Measurements from ENCODE around the gene TMEM174.

TMEM174 gene

GRCh38 chr5:73151766-73152410, 21.1 kb upstream of the TMEM174 start:
- TF ChIP-seq, protein P1, sequence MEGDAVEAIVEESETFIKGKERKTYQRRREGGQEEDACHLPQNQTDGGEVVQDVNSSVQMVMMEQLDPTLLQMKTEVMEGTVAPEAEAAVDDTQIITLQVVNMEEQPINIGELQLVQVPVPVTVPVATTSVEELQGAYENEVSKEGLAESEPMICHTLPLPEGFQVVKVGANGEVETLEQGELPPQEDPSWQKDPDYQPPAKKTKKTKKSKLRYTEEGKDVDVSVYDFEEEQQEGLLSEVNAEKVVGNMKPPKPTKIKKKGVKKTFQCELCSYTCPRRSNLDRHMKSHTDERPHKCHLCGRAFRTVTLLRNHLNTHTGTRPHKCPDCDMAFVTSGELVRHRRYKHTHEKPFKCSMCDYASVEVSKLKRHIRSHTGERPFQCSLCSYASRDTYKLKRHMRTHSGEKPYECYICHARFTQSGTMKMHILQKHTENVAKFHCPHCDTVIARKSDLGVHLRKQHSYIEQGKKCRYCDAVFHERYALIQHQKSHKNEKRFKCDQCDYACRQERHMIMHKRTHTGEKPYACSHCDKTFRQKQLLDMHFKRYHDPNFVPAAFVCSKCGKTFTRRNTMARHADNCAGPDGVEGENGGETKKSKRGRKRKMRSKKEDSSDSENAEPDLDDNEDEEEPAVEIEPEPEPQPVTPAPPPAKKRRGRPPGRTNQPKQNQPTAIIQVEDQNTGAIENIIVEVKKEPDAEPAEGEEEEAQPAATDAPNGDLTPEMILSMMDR (IDR thresholded peaks at IDR 0.05; ENCODE audit: control insufficient read depth, extremely low read depth, insufficient read depth): no peak

GRCh38 chr5:73152411-73153388, 20.3 kb upstream of the TMEM174 start:
- peak; percentile 28 for DNase-seq (ENCODE audit: low read depth)
- TF ChIP-seq, protein P1 (IDR thresholded peaks at IDR 0.05; ENCODE audit: control insufficient read depth, extremely low read depth, insufficient read depth): peak; percentile 37
- no peak overlapping the region for H3K4me3 ChIP-seq (ENCODE audit: low read depth, low read length)

More at GRCh38 chr5:73151766-73152410, 21.1 kb upstream of the TMEM174 start:
- no peak for DNase-seq (ENCODE audit: low read depth)
- no peak overlapping the region for H3K4me3 ChIP-seq (ENCODE audit: low read depth, low read length)

- no peak for DNase-seq (ENCODE audit: low read depth)
- TF ChIP-seq, protein P1 (IDR thresholded peaks at IDR 0.05; ENCODE audit: control insufficient read depth, extremely low read depth, insufficient read depth): no peak
Observed at GRCh38 chr5:73153513-73153912, 19.5 kb upstream of the TMEM174 start.

GRCh38 chr5:73154208-73155006, 18.6 kb upstream of the TMEM174 start:
- TF ChIP-seq, protein P1 (IDR thresholded peaks at IDR 0.05; ENCODE audit: control insufficient read depth, extremely low read depth, insufficient read depth): no peak
- H3K4me3 ChIP-seq (ENCODE audit: low read depth, low read length): no peak overlapping the region
- no peak for DNase-seq (ENCODE audit: low read depth)

More at GRCh38 chr5:73153513-73153912, 19.5 kb upstream of the TMEM174 start:
- H3K4me3 ChIP-seq (ENCODE audit: low read depth, low read length): no peak overlapping the region

GRCh38 chr5:73155271-73156222, 17.4 kb upstream of the TMEM174 start:
- DNase-seq (ENCODE audit: low read depth): no peak
- TF ChIP-seq, protein P1 (IDR thresholded peaks at IDR 0.05; ENCODE audit: control insufficient read depth, extremely low read depth, insufficient read depth): no peak
- H3K4me3 ChIP-seq (ENCODE audit: low read depth, low read length): no peak overlapping the region

All from LNCaP clone FGC (cell line).